CD4-positive, alpha-beta T cell treated with Interleukin-10 for 1 hour (primary cell): ENCODE results near the gene CACNG4.

ENCODE experiments used
- DNase-seq: peaks from one replicate; pipeline ENCODE4 v3.0.0-alpha.2; 2020

The CACNG4 gene

DNA sequence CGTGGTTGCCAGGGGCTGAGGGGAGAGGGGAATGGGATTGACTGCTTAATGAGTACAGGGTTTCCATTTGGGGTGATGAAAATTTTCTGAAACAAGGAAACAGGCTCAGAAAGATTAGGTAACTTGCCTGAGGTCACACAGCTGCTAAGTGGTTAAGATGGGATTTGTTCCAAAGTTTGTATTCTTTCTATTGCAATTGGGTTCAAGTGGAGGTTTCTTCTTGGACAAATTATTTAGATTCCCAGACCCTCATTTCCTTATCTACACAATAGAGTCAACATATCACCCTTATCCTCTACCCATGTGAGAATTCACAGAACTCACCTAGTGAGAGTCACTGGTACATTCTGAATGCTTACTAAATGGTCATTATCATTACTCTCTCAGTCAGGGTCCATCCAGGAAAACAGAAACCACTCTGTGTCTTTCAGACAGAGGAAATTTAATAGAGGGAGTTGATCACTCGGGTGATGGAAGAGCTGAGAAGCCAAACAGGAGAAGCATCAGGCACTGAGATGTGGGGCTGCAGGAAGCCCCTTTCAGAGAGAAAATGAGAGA, 22.6 kb downstream of the CACNG4 start:
- no peak for DNase-seq

DNA sequence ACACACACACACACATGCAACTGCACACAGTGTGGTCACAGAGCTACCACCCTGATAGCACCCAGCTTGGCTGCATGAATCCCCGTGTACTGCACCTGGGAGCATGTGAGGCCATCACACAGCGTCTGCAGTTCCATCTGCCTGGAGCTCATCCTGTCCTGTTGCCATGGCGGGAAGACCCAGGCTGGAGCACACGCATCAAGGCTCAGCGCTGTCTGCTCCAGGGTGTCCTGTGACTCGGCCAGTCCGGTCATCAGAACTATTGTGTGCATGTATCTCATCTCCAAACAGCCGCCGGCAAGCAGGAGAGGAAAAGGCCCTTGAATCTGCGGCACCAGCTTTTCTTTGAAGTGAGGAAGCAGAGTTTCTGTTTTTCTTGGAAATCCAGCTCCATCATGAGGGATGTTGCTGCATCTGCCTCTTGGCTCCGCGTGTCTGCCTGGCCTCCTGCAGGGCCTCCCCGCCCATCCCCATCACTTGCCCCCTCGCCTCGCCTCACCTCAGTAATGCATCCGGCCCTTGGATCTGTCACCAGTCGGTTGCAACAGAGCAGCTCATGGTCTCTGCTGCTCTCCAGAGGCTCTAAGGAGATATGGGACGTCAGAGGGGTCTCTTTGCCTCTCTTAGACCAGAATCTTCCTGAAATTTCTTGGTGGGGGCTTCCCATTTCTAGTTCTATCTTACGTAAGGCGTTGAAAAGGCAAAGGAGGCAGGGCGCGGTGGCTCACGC, 23.7 kb downstream of the CACNG4 start:
- DNase-seq, result no peak

DNA sequence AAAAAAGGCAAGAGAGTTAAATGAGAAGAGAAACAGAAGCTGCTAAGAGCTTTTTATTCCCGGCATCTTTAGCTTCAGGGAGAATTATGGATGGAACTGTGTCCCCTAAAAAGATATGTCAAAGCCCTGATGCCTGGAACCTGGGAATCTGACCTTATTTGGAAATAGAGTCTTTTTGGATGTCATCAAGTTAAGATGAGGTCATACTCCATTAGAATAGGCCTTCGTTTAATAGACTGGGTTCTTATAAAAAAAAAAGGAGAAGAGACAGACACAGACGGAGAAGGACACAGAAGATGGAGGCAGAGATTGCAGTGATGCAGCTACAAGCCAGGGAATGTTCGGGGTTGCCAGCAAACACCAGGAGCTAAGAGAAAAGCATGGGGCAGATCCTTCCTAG, 24.6 kb downstream of the CACNG4 start:
- DNase-seq, result no peak

GRCh38 chr17:66989579-66989978, 25.1 kb downstream of the CACNG4 start:
- no peak for DNase-seq

GRCh38 chr17:66990047-66990446, 25.5 kb downstream of the CACNG4 start:
- no peak for DNase-seq

- no peak for DNase-seq
Measured at GRCh38 chr17:66992911-66993442, 28.5 kb downstream of the CACNG4 start.

GRCh38 chr17:66994361-66994760, 29.9 kb downstream of the CACNG4 start:
- no peak for DNase-seq

DNA sequence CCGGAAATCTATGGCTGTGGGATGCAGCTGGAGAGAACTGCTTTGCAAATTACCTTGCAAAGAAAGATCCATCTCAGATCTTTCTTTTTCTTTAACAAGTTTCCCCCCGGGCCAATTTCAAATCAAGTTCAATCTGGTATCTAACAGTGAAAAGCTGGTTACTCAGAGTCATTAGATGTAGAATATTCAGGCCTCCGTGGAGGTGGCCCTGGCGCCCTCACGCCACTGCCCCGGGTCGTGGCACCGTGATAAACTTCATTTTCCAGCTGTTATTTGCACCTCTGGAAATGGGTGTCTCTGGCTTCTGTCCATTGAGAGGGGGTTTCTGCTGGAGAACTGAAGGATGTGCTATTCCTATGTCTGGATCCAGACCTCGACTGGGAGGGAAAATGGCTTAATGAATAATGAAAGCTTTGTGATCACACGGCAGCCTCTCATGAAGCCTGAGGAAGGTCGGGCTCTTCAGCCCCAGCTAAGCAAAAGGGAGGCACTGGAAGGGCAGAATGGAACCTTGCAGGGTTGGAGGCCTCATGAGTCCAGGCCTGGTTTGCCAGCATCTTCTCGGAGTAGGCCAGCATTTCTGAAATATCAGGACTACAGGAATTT, 30.5 kb downstream of the CACNG4 start:
- DNase-seq, result no peak

- DNase-seq, result no peak
Measured at GRCh38 chr17:66995944-66996343, 31.4 kb downstream of the CACNG4 start.

DNA sequence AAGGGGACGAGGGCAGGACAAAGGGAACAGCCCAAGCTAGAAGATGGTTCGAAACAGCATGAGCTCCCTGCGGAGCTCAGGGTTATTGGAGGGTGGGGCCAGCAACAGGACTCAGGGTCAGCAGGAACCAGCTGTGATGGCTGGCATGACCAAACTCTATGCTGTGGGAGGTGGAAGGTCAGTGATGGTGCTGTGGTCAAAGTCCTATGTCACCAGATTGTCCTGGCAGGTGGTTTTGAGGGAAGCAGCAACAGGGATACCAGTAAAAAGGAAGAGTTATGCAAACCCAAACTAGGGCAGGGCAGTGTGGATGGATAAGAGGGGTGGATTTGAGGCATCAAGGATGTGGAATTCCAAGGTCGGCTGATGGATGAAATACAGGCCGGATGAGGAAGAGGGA, 32.4 kb downstream of the CACNG4 start:
- no peak for DNase-seq

DNA sequence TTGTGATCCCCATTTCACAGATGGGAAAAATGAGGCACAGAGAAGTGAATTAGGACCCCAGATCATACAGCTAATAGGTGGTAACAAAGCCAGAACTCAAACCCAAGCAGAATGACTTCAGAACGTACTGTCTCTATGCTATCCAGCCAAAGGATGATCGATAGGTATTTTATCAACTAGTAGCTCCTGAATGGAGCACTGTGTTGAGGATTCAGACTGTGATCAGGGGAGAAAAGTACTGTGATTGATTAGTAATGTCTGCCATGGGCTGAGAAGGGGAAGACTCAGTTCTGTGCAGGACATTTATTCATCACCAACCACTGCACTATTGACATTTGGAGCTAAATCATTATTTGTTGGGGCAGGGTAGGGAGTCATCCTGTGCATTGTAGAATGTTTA, 38.7 kb downstream of the CACNG4 start:
- no peak for DNase-seq

- DNase-seq, result no peak
Measured at GRCh38 chr17:67004181-67004580, 39.7 kb downstream of the CACNG4 start.

GRCh38 chr17:67007266-67007665, 42.8 kb downstream of the CACNG4 start:
- no peak for DNase-seq

DNA sequence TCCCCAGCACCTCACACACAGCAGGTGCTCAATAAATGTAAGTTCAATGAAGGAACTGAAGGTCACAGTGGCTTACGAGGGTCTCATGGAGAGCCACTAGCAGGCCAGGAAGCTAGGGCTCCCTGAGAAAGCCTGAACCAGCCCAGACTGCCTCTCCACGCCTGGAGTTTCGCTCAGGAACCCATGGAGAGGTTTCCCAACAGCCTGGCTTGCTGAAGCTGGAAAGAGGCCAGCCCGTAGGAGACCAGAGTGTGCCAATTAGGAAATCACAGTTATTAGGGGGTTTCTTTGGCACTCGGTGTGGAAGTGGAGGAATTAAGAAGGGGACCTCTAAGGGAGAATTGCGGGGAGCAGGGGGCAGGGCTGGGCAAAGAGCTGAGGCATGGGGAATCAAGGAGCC, 43.6 kb downstream of the CACNG4 start:
- DNase-seq, result no peak

GRCh38 chr17:67011527-67012175, 47.1 kb downstream of the CACNG4 start:
- no peak for DNase-seq

- no peak for DNase-seq
Measured at GRCh38 chr17:67013891-67014290, 49.4 kb downstream of the CACNG4 start.

- DNase-seq, result no peak
Measured at GRCh38 chr17:67015001-67015400, 50.5 kb downstream of the CACNG4 start.

- DNase-seq, result no peak
Measured at GRCh38 chr17:67016039-67016762, 51.7 kb downstream of the CACNG4 start.

DNA sequence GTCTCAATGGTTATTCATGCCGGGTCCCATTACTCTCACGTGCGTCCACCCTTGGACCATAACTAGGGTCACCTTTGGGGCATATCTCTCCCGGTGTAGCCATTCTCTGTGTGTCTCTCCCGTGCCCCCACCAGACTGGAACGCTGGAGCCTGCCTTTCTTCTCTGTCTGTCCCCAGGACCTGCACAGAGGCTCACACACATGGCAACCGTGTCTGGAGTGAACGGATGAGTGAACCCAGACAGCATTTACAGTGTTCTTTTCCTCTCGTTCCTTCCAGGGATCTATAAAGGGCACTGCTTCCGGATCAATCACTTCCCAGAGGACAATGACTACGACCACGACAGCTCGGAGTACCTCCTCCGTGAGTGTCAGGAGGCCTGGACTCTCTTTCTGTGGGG, 53.4 kb downstream of the CACNG4 start:
- no peak for DNase-seq

- DNase-seq, result no peak
Measured at GRCh38 chr17:67018471-67019434, 54.2 kb downstream of the CACNG4 start.

GRCh38 chr17:67019809-67020208, 55.3 kb downstream of the CACNG4 start:
- no peak for DNase-seq

DNA sequence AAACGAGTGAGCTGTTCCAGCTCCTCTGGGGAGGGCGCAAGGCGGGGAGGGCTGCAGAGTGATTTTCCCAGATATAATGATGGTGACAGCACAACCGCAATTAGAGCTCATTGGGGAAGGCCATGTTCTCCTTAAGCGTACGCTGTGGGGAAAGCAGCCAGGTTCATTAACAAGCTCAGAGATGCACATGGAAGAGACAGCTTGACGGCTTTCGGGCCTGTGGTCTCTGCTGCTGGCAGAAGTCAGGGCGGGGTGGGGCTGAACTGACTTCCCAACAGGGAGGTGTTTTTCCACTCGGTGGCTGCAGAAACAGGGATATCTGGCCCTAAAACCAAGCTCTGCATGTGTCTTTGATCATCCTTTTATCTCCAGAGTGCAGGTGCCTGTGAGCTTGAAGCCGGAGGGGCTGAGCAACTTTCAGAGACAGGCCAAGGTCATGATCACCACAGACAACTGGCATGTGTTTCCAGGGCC, 55.8 kb downstream of the CACNG4 start:
- no peak for DNase-seq
